HG03439 (cell line): ENCODE measurements around the gene IFNG.
"Not testable (repeated sequence)": the region's sequence is repeated elsewhere in the genome, so short reads cannot be mapped to it uniquely, and the experiment has no call there.

Experiments used
- ATAC-seq: cut with Tn5 transposase; IDR thresholded peaks from one replicate; pipeline ENCODE4 v1.9.1; 2021; ENCODE audit warnings: mild to moderate bottlenecking, moderate library complexity; ENCODE audit not compliant: unreplicated experiment

Gene IFNG

DNA sequence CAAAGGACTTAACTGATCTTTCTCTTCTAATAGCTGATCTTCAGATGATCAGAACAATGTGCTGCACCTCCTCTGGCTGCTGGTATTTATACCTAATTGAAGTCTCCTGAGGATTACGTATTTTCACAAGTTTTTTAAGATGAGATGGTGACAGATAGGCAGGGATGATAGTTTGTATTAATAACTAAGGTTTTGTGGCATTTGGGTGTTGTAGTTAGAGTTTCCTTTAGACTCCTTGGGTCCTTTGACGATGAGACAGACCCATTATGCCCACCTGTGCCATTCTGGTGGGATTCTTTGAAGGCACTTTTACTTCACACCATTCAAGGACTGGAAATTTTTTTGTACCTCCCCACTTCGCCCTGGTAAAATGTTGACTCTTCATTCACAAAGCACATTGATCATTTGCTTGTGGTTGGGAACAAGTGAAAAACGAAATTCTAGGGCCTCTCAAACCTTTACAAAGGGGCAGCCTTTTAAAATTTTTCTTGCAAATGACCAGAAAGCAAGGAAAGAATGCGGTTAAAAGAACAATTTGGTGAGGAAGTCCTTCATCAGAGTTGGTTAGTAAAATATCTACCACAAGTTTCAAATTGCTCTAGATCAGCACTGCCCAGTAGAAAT, at the start of gene IFNG:
TSS of gene IFNG (minus strand) at position 60 of the 624 bp plus-strand sequence. CDS start 125 bp downstream, outside the sequence.
- peak; percentile 58 for ATAC-seq

DNA sequence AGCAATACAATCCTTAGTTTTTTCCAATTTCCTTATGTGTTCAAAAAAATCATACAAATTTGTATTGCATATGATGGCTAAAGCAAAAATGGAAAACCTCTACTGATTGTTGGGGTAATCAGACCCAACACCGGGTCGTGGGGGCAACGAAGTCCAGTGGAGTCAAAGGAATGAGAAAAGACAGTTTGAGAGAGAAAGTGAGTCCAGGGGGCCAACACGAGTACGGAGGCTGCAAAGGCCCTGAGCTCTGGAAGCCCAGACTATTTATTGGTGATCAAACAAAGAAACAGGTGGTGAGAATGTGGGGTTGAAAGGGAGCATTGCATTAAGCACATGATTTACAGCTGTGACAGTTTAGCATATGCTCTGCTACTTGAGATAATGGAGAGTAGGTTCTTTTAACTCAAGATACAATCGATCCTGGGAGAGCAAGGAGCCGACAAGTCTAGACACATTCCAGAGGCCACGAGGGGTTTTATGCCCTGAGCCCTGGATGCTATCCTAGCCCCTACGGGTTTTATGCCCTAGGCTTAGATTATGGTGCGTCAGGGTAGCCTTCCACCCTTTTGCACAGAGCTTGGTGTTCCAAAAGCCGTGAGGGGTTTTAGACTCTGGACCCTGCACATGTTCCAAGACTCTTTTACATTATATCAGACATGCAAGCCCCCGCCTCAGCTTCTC, 49.6 kb upstream of the IFNG start:
- not testable (repeated sequence) for ATAC-seq

DNA sequence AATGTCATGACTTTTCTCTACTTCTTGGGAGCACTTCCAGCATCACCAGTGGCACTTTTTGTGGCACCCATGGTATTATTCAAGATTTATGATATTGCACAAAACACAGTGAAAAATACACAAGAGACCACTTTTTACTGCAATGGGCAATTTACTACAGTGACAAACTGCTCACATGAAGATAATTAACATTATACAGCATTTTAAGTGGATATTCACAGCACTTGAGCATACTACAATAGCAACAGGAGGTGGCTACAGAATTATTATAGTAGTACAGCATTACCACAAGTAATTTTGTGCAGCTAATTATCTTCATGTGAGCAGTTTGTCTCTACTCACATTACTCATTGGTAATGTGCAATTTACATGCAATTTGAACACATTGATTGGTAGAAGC, 47.7 kb upstream of the IFNG start:
- no peak for ATAC-seq

DNA sequence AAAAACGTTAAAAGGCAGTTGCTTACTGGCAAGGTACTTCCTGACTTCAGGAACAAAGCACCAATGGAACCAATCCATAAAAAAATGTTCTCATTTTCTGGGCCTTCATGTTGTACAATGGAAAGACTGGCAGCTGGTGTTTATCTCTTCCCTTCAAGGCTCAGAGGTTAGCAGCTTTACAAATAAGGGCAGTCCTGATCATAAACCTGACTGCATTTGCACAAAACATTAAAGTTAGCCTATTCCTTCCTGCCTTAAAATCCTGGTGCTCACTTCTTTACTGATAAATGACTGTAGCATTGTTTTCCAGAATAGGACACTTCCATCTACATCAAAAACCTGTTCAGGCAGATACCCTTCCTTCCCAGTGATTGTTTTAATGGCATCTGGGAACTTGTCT, 46.9 kb upstream of the IFNG start:
- no peak for ATAC-seq

DNA sequence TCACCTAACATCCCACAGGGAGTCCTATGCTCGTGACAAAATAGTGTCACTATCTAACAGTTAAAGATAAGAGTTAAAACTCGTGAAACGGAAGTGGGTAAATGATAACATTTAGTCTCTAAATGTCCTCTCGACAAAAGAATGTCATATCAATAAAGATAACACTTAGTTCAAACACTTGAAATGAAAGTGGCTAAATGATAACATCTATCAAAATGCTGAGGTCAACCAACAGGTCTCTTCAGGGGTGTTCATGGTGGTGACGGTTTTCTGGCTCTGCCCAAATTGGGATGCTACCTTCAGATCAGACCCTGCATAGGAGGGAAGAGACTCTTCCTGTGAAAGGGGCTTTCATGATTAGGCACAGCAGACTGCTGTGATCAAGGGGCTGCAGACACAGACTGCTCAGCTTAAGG, 43.9 kb upstream of the IFNG start:
- ATAC-seq, result no peak

DNA sequence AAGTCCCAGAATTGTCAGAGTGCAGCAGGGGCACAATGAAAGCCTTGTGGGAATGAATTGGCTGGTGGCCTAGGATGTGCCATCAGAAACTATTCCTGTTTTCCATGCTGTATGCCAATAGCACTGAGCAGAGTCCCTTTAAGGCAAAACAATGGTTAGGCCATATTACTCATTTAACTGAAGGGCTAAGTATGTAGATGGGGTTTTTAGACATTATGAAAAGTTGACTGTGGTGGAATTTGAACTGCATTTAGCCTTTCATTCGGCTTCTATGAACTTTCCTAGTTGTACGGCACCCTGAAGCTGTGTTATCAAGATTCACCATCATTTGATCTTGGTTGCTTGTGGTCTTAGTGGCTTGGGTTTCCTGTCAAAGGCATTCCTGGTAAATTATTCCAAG, 41.3 kb upstream of the IFNG start:
- ATAC-seq, result no peak

DNA sequence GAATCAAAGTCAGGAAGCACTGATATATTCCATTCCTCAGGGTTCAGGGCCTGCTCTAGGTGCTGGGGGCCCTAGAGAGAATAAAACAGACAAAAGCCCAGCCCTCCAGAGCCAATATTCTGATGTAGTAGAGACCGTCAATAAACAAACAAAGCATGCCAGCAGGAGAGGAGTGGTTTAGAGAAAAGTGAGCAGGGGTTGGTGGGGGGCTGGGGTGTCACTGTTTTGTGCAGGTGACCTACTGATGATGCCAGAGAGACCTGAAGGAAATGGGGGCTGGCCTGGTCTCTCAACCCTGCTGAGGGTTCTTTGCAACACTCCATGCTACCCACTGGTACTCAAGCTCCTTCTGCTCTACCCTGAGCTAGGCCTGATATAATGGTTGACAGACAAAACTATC, 39.6 kb upstream of the IFNG start:
- ATAC-seq, result no peak

DNA sequence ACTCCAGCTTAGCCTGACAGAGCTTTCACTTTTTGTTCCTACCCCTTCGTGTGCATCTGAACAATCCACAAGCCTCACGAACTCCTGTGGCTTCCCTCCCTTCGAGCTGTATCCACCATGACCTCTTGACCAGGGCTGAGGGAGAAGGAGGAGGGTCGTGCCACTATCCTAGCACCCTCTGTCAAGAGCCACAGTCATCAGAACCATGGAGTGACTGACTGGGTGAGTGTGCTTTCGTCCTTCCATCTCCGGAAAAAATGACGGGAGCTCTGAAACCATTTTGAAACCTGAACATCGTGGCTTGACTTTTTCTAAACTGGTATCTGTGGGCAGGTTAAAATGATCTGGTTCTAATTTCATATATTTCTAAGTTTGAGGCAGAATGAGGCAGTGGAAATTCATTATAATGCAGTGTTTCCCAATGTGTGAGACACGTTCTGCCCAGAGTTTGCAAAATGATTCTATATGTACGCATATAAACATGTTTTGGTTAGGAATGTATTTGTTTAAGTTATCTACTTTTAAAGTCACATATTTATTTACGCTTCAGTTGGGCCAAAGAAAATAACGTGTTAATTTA, 39.1 kb upstream of the IFNG start:
- no peak for ATAC-seq

DNA sequence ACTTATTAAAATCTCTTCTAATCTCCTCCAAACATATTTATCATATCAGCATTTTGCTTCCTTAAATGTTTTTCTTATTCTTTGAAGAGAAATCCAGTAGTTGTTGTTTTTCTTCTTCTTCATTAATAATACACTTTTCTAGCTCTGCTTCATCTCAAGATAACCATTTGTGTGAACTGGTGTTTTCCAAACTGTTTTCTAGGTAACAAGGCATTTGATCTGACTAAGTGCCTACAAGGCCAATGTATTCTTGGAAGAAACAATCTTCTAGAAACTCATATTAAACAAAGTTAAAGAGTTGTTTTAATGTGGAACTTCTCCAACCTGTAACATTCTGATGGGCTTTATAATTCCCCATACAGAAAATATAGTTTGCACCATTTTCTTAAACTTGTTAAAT, 30.8 kb upstream of the IFNG start:
- ATAC-seq, result no peak

DNA sequence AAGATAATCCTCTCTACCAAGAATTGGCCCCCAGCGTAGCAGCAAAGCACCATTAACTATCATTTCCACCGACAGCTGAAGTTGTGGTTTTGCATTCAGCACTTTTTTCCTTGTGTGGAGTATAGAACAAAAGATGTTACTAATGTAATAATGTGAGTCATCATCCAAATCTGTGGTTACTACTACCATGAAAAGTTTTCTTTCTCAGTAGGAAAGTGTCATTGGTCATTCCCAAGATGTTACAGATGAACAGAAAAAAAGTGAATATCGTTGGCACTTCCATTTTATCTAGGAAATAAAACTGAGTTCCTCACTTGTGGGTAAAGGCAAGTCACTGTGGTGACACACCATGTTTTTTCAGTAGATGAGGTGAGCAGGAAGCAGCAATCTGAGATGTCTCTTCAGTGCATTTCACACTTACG, 30.3 kb upstream of the IFNG start:
- ATAC-seq, result no peak

DNA sequence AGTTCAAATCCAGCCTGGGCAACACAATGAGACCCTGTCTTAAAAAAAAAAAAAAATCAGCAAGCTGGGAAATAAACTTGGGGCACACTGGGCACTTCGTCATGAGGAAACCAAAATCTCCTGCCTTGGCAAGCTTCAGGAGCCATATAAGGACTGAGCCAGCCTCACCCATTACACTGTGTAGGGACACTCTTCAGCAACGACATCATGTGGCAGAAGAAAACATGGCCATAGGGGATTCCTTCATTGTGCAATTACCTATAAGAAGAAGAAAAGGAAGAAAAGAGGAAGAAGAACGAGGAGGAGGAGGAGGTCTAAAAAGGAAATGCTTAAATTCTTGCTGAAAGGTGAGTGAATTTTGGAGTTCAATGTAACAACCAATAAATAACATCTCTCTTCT, 26.1 kb upstream of the IFNG start:
- no peak for ATAC-seq

DNA sequence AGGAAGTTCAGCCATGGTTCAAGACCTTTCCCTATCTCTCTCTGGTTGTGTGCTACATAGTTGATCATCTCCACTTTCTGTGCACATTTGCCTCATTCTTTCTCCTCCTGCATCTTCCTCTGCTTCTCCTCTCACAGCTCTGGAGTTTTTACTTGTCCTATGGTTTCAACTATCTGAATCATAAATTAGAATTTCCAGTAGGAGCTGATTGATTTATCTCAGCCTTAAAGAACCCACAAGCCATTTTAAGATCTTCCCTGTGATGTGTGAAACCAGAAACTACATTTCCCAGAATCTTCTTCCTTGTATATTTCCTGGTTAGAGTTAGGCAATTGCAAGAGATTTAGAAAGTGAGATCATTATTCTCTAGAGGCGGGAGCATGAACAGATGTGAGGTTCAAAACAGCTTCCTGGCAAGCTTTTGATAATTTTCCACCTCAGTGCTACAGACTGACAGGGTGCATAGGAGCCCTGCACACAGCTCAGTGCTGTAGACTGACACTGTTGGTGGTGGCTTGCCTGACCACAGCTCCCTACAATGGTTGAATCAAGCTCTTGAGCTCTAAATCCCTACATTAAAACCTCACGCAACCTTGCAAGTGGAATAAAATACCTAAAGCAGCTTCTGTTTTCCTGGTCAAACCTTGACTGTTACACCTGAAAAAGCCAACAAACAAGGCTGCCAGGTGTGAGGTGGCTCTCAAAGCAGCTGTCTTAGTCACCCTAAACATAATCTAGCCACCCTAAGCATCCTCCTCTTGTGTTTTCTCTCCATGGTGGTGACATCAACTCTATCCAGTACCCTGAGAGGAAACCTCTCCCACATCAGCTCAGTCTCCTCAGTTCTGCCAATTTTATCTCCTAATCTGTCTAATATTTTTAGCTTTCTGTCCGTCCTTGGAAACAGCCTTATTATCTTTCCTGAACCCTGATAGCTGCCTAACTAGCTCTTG, 21.5 kb upstream of the IFNG start:
- ATAC-seq, result no peak

DNA sequence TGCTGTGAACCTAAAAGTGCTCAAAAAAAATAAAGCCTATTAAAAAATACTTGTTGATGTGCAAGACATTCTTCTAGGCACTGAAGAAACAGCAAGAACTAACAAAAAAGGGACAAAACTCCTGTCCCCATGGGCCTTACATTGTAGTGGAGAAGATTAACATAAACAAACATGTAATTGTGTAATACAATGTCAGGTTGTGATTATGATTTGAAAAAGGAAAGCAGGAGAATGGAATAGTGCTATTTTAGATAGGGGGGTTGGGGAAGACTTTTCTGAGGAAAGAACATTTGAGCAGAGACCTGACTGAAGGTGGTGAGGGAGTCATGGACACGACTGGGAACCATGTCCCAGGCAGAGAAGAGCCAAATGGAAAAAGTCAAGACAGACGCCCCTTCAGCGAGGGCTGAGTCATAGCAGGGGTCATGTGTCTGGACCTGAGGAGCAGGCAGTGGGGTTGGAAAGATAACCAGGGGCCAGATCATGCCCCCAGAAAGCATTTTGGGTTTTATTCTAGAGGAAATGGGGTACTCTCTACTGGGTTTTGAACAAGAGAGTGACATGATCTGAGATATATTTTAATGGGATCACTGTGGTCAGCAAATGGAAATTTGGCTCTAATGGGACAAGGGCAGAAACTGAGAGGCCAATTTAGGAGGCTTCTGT, 19.4 kb upstream of the IFNG start:
- ATAC-seq, result no peak

DNA sequence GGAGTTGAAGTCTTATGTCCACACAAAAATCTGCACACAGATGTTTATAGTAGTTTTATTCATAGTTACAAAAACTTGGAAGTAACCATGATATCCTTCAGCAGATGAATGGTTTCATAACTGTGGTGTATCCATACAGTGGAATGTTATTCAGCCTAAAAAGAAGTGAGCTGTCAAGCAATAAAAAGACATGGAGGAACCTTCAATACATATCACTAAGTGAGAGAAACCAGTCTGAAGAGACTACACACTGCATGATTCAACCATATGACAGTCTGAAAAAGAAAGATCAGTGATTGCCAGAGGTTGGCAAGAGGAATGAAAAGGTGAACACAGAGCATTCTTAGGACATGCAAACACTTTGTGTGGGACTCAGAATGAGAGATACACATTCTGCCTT, 18.6 kb upstream of the IFNG start:
- ATAC-seq, result no peak

DNA sequence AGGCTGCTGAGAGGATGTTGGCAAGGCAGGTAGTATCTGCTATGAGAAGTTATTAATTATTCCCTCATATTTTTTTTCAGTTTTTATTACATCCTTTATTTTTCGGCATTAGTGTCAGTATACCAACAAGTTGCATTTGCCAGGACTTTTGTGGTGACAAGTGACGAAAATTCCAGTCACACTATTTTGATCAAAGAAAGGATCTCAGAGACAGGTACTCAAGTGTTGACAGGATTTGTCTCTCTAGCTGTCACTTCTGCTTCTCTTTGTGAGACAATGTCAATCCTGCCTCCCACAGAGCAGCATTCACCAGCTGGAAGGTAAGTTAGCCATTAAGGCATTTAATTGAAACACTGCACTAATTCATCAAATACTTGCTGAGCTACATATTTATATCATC, 18.0 kb upstream of the IFNG start:
- ATAC-seq, result no peak

DNA sequence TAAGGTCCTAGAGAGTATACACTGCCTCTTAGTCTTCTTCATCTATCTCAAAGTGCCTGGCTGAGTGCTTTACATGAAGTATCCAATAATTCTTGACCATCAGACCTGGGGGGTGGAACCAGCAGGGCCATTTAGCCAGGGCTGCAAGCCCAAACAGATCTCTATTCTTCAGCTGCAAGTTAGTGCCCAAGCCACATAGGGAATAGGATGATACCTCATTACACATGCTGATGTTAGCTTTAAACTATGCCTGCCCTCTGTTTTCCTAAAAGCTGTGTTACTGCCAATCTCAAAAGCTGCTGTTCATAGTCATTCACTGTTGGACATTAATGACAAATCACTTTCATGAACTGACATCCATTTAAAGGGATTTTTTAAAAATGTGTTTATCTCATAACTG, 16.7 kb upstream of the IFNG start:
- ATAC-seq, result no peak

DNA sequence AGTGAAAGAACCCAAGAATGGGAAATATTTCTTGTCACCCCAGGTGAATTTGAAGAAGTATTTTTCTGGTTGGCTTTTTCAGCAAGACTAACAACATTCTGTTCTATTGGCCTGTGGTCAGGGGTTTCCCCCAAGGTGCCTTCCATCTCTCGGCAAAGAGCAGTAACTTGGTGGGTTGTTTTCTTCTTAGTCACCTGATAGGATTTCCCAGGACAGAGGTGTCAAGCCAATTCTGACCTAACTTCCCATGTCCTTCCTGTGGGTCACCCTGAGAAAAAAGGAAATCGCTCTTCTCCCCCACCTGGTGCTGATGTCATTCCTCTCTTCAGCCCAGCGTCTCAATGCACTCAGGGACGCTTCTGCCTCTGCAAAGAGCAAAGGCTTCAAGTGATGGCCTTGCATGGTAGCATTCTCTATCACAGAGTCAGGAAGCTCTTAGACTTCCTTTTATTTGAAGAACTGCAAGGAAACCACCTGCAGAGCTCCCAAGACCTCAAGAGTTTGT, 16.1 kb upstream of the IFNG start:
- peak; percentile 82 for ATAC-seq

DNA sequence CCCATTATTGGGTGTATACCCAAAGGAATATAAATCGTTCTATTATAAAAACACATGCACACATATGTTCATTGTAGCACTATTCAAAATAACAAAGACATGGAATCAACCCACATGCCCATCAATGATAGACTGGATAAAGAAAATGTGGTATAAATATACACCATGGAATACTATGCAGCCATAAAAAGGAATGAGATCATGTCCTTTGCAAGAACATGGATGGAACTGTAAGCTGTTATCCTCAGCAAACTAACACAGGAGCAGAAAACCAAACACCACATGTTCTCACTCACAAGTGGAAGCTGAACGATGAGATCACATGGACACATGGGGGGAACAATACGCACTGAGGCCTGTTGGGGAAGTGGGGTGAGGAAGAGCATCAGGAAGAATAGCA, 15.2 kb upstream of the IFNG start:
- not testable (repeated sequence) for ATAC-seq

DNA sequence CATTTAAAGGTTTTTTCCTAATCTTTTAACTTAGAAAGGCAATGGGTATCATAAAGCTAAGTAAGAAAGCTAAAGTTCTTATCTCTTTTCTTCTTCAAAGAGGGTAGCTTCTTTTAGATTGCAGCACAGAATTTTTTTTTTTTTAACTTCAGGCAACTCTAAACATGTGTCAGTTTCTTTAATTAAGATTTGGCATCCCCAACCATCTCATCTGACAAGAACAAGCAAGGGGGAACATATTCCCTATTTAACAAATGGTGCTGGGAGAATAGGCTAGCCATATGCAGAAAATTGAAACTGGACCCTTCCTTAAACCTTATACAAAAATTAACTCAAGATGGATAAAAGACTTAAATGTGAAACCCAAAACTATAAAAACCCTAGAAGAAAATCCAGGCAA, 14.3 kb upstream of the IFNG start:
- no peak for ATAC-seq

DNA sequence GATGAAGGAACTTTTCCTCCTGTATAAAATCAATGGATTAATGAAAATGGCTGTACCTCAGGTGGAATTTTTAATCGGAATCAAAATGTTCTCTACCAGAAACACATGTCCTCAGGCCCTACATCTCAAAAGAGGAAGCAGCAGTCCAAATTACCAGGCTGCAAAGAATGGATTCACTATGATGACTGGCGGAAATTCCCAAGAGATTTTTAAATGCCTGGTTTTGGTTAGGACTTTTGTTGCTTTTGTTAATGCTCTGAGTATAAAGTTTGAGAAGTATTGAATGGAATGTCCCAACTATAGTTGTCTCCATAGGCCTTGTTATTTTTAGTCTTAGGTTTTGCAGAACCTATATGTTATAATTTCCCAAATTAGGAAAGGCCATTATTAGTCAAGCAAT, 11.2 kb upstream of the IFNG start:
- ATAC-seq, result no peak
